Neural progenitor cell (in vitro differentiated cells): Measurements from ENCODE around the gene GOLGA5. TPM values are rescaled to one million over a fixed set of nuclear protein-coding genes. Genes with fewer than 3 reads are reported as not detected.

ENCODE experiments used
- DNase-seq: peaks from one replicate; pipeline ENCODE4 v3.0.0-alpha.2; 2016; ENCODE audit warnings: low spot score
- H2AFZ ChIP-seq: fragments of 200-600 bp; sonication (generic); replicated peaks from 2 replicates; pipeline ENCODE4 v1.6.1; 2016; ENCODE audit warnings: antibody characterized with exemption
- H3F3A ChIP-seq: fragments of 200-600 bp; sonication (generic); 2 replicates; pipeline ENCODE4 v1.6.1; 2016; ENCODE audit warnings: antibody characterized with exemption, low read depth
- H3K27ac ChIP-seq: fragments of 200-600 bp; sonication (generic); 2 replicates; pipeline ENCODE4 v1.5.1; 2016; ENCODE audit warnings: mild to moderate bottlenecking
- H3K27me3 ChIP-seq: fragments of 200-600 bp; sonication (generic); 2 replicates; pipeline ENCODE4 v1.6.1; 2016; ENCODE audit warnings: mild to moderate bottlenecking, moderate library complexity
- H3K36me3 ChIP-seq: fragments of 200-600 bp; sonication (generic); 2 replicates; pipeline ENCODE4 v1.5.1; 2016
- H3K4me1 ChIP-seq: fragments of 200-600 bp; sonication (generic); 2 replicates; pipeline ENCODE4 v1.6.1; 2016; ENCODE audit warnings: mixed run types
- H3K4me2 ChIP-seq: fragments of 200-600 bp; sonication (generic); 2 replicates; pipeline ENCODE4 v1.6.1; 2016
- H3K4me3 ChIP-seq: fragments of 200-600 bp; sonication (generic); 2 replicates; pipeline ENCODE4 v1.5.1; 2016
- H3K79me2 ChIP-seq: fragments of 200-600 bp; sonication (generic); 2 replicates; pipeline ENCODE4 v1.6.1; 2016; ENCODE audit warnings: low read depth
- H3K9ac ChIP-seq: fragments of 200-600 bp; sonication (generic); 2 replicates; pipeline ENCODE4 v1.6.1; 2016
- H3K9me3 ChIP-seq: fragments of 200-600 bp; sonication (generic); 2 replicates; pipeline ENCODE4 v1.5.1; 2016; ENCODE audit warnings: low read depth
- H4K20me1 ChIP-seq: fragments of 200-600 bp; sonication (generic); 2 replicates; pipeline ENCODE4 v1.6.1; 2016; ENCODE audit warnings: low read depth
- H3K27ac Mint-ChIP-seq: 3 replicates; pipeline ENCODE4 v1.8.0; 2021; ENCODE audit warnings: mixed read lengths
- H3K27me3 Mint-ChIP-seq: 2 replicates; pipeline ENCODE4 v1.8.0; 2022; ENCODE audit warnings: low read depth, mild to moderate bottlenecking, inconsistent platforms, moderate library complexity, mixed read lengths; ENCODE audit not compliant: insufficient read depth
- H3K36me3 Mint-ChIP-seq: 3 replicates; pipeline ENCODE4 v1.8.0; 2021; ENCODE audit warnings: mixed read lengths
- H3K4me1 Mint-ChIP-seq: 3 replicates; pipeline ENCODE4 v1.8.0; 2021; ENCODE audit warnings: mixed read lengths
- H3K4me3 Mint-ChIP-seq: 3 replicates; pipeline ENCODE4 v1.8.0; 2021; ENCODE audit warnings: mild to moderate bottlenecking, moderate library complexity, mixed read lengths
- H3K9me3 Mint-ChIP-seq: 3 replicates; pipeline ENCODE4 v1.8.0; 2020; ENCODE audit warnings: mixed read lengths
- CTCF ChIP-seq: fragments of 200-600 bp; sonication (generic); IDR thresholded peaks from 2 replicates; pipeline ENCODE4 v1.5.1; 2017; ENCODE audit warnings: antibody characterized with exemption, mild to moderate bottlenecking
- EZH2 ChIP-seq: fragments of 200-600 bp; sonication (generic); IDR thresholded peaks from 2 replicates; pipeline ENCODE4 v1.6.1; 2017; ENCODE audit warnings: antibody characterized with exemption, mild to moderate bottlenecking, moderate library complexity
- EZH2phosphoT487 ChIP-seq: fragments of 200-600 bp; sonication (generic); IDR thresholded peaks from 2 replicates; pipeline ENCODE4 v1.6.1; 2017; ENCODE audit warnings: antibody characterized with exemption
- total RNA-seq: library from RNA; depleted of rRNA; stranded (reverse); fragments of >200 nt; gene quantifications from 2 replicates; pipeline ENCODE4 v1.2.3, GENCODE V29; 2015; ENCODE audit warnings: low replicate concordance

Gene GOLGA5
- total RNA-seq, 1 donor from 2014 or later, result 34.2 TPM

GRCh38 chr14:92865674-92866073 is 71.6 kb downstream of the GOLGA5 start:
- Mint-ChIP-seq H3K27me3 (peaks cover 7% of the 10 kb centered on the region), H3K4me3 (no peak overlapping the region), H3K27ac (no peak overlapping the region), H3K9me3 (no peaks in the 10 kb centered on the region), H3K4me1 (no peaks in the 10 kb centered on the region), H3K36me3 (no peaks in the 10 kb centered on the region)
- Histone ChIP-seq H3F3A (no peaks in the 10 kb centered on the region), H3K27me3 (no peaks in the 10 kb centered on the region), H3K4me2 (no peak overlapping the region), H3K27ac (no peak overlapping the region), H2AFZ (no peak overlapping the region), H3K4me3 (no peak overlapping the region), H4K20me1 (no peaks in the 10 kb centered on the region), H3K79me2 (no peaks in the 10 kb centered on the region), H3K36me3 (no peaks in the 10 kb centered on the region), H3K9me3 (no peaks in the 10 kb centered on the region), H3K9ac (no peak overlapping the region), H3K4me1 (no peaks in the 10 kb centered on the region)
- TF ChIP-seq EZH2phosphoT487 (no peak), CTCF (no peak), EZH2 (no peak)
- DNase-seq, result no peak

- no peaks in the 10 kb centered on the region for H3K4me1 Mint-ChIP-seq
- H4K20me1 ChIP-seq, result no peaks in the 10 kb centered on the region
- no peaks in the 10 kb centered on the region for H3K9me3 Mint-ChIP-seq
- H3K27me3 ChIP-seq, result no peaks in the 10 kb centered on the region
- no peaks in the 10 kb centered on the region for H3K9me3 ChIP-seq
- DNase-seq, result no peak
- no peaks in the 10 kb centered on the region for H3K4me1 ChIP-seq
- no peaks in the 10 kb centered on the region for H3K79me2 ChIP-seq
- no peak overlapping the region for H3K27ac Mint-ChIP-seq
- no peak overlapping the region for H3K4me2 ChIP-seq
- H3K36me3 Mint-ChIP-seq, result no peaks in the 10 kb centered on the region
- no peaks in the 10 kb centered on the region for H3F3A ChIP-seq
- H3K27ac ChIP-seq, result no peak overlapping the region
- no peak overlapping the region for H3K4me3 Mint-ChIP-seq
- H3K27me3 Mint-ChIP-seq, result peaks cover 7% of the 10 kb centered on the region
- TF ChIP-seq EZH2 (no peak), CTCF (no peak), EZH2phosphoT487 (no peak)
- H3K36me3 ChIP-seq, result no peaks in the 10 kb centered on the region
- no peak overlapping the region for H3K9ac ChIP-seq
- no peak overlapping the region for H2AFZ ChIP-seq
- H3K4me3 ChIP-seq, result no peak overlapping the region
These were observed 72.2 kb downstream of the GOLGA5 start for GRCh38 chr14:92866181-92866752.

GRCh38 chr14:92866901-92867865 is 73.1 kb downstream of the GOLGA5 start:
- Histone ChIP-seq H3F3A (no peaks in the 10 kb centered on the region), H3K4me3 (no peak overlapping the region), H2AFZ (no peak overlapping the region), H3K9ac (no peak overlapping the region), H3K9me3 (no peaks in the 10 kb centered on the region), H3K36me3 (no peaks in the 10 kb centered on the region), H3K27me3 (no peaks in the 10 kb centered on the region), H3K27ac (no peak overlapping the region), H3K4me1 (no peaks in the 10 kb centered on the region), H4K20me1 (no peaks in the 10 kb centered on the region), H3K79me2 (no peaks in the 10 kb centered on the region), H3K4me2 (no peak overlapping the region)
- no peaks in the 10 kb centered on the region for H3K9me3 Mint-ChIP-seq
- TF ChIP-seq EZH2phosphoT487 (no peak), CTCF (no peak), EZH2 (no peak)
- H3K4me1 Mint-ChIP-seq, result no peaks in the 10 kb centered on the region
- H3K36me3 Mint-ChIP-seq, result no peaks in the 10 kb centered on the region
- peaks cover 7% of the 10 kb centered on the region for H3K27me3 Mint-ChIP-seq
- H3K4me3 Mint-ChIP-seq, result no peak overlapping the region
- no peak for DNase-seq
- H3K27ac Mint-ChIP-seq, result no peak overlapping the region
